Stimulated activated CD4-positive, alpha-beta T cell treated with anti-CD3 and anti-CD28 coated beads, TNF-alpha, amount 100 ng/mL, for 24 hours (primary cell): ENCODE measurements around the gene COL18A1.
A peak's percentile ranks its signal among the peaks of the same experiment; 100 is the strongest.
"Not testable (repeated sequence)": the region's sequence is repeated elsewhere in the genome, so short reads cannot be mapped to it uniquely, and the experiment has no call there.

Experiments
- DNase-seq, 3 experiments: peaks; one replicate each; pipeline ENCODE4 v3.0.0-alpha.2; 2020; ENCODE audit warnings: low read depth in 3 of 3

Gene COL18A1

DNA sequence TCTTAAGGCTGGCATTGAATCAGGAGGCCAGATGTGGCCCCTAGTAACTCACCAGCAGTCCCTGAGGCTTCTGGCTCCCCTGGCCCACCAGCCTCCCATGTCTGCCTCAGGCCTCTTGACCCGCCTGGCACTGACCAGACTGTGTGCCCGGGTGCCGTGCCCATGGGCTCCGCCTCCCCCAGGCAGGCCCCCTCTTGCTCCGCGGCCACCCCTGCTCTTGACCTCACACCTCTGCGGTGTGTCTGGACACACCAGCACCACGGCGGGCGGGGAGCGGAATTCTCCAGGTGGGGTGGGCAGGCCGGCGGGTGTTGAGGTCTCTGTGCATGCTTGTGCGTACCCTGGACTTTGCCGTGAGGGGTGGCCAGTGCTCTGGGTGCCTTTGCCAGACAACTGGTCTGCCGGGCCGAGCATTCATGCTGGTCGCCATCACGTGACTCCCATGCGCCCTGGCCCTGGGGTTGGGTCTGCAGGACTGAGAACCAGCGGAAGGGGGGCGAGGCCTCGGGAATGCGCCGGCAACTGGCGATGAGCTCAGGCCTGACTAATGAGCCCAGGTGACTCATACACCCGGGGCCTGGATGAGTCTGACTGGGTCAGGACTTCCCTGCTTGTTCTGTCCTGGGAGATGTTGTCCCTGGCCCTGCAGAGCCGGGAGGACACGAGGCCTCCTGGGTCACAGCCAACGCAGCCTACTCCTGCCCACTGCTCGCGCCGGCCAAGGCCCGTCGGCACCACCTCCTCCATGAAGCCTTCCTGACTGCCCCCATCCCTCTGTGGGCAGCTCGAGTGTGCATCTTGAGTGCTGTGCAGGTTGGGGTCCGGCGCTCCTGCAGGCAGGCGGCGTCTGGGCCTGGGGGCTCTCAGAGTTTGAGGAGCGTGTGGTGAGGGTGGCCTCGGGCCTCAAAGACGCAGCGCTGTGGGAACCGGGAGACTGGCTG is 22.6 kb downstream of the COL18A1 start:
- DNase-seq: no peak

DNA sequence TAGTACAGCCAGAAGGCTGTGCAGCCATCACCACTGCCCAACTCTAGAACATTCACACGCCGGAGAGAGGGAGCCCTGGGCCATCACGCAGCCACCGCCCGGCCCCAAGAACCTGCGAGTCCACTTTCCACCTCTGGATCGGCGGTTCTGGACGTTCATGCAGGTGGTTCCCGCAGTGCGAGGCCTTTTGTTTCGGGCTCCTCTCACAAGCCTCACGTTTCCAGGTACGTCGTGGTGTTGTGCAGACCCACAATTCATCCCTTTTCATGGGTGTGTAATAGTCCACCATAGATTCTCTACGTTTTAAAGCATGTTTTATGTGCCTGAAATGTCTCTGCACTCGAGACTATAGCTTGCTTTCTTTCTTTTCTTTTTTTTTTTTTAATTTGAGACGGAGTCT is 23.6 kb downstream of the COL18A1 start:
- no peak for DNase-seq

DNA sequence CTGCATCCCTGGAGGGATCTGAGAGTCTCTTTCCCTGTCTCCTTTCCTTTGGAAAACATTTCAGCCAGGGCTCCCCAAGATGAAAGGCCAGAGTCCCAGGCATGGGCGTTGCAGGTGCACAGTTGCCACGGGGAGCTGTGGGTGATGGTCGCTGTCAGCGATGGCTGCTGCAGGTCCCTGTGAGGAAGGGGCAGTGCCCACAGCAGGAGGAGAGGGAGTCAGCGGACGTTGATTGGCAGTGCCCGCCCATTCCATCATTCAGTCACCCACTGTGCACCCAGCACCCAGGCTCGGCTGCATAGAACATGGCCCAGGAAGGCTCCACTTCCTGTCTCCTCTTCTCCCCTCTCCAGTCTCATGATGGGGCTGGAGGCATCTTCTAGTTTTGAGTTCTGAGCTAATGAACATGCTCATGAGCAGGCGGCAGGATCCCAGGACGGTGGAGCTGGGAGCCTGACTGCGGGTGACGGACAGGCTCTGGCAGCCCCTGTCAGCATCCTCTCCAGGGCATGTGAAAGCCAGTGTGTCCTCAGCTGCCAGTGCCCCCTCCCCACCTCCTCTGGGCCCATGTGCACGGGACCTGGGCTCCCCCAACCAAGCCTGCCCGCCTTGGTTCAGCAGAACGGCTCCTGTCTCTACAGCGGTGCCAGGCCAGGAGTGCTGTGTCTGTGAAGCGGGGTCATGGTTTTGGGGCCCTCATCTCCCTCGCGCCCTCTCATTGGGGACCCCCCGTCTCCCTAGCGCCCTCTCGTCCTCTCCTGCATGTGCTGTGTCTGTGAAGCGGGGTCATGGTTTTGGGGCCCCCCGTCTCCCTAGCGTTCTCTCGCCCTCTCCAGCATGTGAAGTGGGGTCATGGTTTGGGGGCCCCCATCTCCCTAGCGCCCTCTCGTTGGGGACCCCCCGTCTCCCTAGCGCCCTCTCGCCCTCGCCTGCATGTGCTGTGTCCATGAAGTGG is 24.5 kb downstream of the COL18A1 start:
- no peak for DNase-seq

DNA sequence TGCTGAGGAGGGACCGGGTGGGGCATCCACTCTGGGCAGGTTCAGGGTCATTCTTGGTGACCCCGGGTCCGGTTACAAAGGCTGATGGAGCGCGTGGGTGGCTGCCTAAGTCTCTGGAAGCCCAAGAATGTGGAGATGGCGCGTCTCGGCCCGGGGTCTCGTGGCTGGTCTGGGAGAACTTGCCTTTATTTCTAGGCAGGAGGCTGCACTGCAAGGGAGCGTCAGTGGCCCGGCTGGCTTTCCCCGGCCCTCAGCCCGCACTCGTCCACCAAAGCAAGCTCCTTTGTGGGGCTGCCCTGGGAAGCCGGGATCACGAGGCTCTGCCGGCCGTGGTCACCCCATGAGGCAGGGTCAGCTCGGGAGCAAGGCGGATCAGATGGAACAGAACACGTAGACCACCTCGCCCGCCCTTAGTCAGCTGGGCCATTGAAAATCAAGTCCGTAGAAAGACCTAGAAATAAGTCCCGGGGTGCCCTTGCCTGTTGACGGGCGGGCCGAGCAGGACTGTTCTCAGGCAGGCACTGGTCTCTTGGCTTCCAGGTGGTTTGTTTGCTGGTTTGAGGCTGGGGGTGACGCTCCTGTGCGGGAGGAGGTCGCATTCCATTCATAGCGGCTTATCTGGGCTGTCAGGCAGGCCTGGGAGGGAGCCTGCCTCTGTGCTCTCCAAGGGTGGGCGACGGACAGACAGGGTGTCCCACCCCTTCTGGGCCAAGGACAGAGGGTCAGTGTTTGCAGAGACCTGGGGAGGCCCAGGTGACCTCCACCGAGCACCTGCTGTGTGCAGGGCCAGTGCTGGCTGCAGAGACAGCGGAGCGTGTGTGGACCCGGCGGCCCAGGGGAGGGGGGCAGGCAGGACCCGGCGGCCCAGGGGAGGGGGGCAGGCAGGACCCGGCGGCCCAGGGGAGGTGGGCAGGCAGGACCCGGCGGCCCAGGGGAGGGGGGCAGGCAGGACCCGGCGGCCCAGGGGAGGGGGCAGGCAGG is 25.8 kb downstream of the COL18A1 start:
- no peak for DNase-seq

DNA sequence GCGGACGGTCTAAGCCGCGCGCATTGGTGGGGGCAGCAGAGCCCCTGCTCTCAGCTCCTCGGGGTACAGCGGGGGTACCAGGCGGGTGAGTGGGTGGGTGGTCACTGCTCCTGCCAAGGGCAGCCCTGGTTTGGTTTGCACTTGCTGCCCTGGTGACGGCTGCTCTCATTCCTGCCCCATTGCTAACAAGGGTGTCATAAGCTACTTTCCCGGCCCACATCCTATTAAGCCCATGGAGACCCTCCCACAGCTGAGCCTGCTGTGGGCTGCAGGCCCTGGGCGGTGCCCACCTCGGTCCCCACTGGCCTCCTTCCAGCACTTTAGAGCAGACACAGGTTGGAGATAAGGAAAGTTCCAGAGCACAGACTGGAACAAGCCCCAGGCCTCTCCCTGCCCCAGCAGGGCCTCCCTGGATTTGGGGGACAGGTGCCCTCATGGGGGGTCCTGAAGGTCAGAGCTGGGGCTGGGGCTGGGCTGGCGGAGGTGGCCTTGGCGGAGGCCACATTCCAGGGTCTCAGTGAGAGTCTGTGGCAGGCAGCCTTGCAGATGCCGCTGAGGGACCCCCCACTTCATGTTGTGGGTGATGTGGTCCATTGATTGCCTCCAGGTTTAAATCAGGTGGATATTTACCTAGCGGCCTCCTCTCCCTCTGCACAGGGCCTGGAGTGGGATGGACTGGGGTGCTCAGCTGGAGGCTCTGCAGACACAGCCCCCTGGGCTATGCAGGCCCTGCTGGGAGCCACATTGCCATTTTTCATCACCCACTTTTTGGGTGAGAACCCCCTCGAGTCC is 27.0 kb downstream of the COL18A1 start:
- DNase-seq: no peak

DNA sequence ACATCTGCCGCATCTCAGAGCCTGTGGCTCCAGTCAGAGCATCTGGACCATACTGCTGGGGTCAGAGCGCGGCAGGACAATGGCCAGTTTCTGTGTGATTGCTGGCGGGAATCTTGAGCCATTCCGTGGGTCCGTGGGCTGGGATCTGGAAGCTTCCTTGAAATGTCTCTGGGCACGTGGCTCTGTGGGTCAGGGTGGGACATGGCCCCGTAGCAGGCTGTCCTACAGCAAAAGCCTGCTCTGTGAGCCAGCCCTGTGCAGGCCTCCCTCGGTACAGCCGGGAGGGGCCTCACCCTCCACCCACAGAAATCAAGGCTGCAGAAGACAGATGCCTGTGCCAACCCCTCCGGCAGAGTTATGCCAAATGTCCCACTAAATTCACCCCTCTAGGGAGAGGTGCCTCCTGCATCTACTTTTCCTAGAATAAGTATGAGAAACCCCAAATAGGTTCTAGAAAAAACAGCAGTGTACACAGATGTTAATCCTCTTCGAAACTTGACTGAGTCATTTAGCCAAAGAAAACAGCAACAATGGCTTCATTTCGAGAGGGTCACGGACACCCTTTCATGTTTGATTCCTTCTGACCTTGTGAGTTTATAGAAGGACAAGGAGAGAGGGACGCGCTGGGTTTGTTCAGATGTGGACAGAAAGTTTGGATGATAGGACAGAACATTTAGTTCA is 27.8 kb downstream of the COL18A1 start:
- DNase-seq: no peak

DNA sequence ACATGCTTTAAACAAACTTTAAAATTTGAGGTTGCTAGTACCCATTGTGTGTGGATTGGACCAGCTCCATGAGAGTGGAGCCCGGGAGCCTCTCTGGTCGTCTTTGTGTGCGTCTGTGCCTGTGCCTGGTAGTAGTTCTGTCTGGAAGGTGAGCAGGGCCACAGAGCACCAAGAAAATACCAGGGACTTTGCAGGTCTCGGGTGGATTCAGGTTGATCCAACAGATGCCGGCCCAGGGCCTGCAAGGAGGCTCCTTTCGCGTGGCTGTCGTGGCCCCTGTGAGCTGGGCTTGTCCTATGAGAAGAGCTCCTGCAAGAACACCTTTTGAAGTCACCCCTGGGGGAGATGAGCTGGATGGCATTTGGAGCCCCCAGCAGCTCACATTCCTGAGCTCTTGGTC is 28.3 kb downstream of the COL18A1 start:
- DNase-seq: no peak

DNA sequence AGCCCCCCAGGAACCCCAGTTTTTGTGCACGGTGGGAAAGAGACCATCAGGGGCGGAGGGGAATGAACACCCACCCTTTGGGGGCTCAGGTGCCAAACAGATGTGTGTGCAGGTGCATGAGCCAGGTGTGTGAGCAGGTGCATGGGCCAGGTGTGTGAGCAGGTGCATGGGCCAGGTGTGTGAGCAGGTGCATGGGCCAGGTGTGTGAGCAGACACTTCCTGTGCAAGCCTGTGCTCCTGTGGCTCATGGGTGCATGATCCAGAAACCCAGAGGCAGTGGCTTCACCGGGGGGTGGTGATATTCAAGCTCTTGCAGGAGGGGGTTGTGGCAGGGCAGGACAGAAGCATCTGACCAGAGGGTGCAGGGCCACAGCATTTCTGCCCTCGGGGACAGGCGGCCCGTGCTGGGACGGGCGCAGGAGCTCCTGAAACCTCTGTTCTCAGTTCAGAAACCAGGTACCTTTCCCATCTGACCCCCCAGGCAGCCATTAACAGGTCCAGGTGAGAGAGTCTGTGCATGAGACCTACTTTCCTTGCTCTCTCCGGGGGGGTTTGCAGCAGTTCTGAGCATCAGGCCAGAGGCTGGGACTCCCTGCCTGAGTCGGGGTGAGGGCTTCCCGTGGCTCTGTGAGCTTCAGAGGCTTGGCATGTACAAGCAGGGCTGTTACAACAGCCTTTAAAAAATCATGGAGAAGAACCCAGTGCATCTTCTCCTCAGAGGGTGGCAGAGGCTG is 29.1 kb downstream of the COL18A1 start:
- DNase-seq: no peak

DNA sequence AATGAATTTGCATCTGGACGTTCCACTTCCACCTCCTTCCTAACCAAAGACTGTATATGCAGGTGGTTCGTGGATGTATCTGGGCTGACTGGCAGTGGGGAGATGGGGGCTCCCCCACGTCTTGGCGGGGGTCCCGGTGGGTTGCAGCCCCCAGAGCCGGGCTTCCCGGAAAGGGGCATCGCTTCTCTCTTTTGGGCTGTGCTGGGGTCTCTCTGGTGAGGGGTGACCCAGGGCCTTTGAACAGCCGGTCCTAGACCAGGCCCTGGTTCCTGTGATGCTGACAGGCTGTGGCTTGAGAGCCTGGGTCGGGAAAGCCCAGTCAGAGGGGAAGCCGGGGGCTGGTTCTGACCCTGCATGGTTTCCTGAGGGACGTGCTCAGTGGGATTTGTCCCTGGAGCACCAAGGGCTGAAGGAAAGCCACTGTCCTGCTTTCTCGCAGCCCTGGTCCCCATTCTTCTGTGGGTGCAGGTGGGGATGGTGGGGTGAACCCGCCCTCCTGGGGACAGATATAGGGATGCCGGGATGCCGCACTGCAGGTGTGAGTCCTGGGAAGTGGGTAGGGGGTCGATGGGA is 29.8 kb downstream of the COL18A1 start:
- no peak for DNase-seq

DNA sequence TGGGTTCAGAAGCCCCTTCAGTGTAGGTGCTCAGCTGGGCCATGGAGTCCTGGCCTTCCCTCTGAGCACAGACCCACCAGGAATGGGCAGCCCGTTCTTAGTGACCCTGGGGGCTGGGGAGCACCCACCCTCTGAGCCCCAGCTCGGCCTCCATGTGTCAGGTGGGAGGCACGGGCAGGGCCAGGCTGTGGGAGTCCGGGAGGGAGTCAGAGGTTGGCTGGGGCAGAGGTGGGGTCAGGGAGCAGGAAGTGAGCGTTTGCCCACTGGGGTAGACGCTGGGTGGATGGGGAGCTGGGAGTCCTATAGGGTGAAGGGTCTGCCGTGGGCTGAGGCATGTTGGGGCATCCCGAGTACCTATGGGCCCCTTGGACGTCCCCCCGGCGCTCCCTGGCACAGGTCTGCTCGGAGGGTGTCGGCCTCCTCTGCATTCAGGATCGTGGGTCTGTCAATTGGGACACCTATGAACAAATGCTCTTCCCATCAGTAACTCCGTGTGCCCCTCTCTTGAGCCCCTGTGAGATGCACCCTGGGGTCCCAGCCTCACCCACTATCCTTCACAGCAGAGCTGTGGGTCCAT is 30.5 kb downstream of the COL18A1 start:
- DNase-seq: no peak

DNA sequence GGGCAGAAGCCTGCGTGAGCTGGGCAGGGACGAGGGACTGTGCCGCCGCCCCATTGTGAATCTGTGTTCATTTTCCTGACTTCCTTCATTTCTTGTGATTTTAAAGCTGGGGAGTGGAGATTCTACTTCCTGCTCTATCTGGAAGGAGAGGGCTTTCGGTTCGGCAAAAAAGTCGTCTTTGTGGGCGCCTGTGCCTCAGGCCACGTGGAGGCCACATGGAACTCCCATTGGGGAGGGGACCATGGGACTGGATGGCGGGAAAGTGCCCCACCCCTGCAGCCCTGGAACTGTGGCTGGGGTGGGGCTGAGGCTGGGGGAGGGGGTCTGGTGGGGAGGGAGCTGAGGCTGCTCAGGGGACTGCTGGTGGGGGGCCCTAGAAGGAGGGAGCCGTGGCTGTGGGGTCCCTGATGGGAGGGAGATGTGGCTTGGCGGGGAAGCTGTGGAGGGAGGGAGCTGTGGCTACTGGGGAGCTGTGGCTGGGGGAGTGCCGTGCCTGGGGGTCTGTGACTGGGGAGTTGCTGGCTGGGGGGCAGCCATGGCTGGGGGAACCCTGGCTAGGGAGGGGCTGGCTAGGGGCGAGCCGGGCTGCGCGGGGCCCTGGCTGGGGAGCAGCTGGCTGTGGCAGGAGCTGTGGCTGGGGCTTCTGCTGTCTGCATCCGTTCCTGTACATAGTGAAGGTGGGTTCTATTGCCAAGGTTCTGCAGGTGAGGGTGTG is 31.5 kb downstream of the COL18A1 start:
- no peak for DNase-seq

DNA sequence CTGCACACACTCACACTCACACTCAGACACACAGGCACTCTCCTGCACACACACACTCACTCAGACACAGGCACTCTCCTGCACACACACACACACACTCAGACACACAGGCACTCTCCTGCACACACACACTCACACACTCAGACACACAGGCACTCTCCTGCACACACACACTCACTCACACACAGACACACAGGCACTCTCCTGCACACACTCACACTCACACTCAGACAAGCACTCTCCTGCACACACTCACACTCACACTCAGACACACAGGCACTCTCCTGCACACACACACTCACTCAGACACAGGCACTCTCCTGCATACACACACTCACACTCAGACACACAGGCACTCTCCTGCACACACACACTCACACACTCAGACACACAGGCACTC is 32.9 kb downstream of the COL18A1 start:
- DNase-seq: not testable (repeated sequence)

DNA sequence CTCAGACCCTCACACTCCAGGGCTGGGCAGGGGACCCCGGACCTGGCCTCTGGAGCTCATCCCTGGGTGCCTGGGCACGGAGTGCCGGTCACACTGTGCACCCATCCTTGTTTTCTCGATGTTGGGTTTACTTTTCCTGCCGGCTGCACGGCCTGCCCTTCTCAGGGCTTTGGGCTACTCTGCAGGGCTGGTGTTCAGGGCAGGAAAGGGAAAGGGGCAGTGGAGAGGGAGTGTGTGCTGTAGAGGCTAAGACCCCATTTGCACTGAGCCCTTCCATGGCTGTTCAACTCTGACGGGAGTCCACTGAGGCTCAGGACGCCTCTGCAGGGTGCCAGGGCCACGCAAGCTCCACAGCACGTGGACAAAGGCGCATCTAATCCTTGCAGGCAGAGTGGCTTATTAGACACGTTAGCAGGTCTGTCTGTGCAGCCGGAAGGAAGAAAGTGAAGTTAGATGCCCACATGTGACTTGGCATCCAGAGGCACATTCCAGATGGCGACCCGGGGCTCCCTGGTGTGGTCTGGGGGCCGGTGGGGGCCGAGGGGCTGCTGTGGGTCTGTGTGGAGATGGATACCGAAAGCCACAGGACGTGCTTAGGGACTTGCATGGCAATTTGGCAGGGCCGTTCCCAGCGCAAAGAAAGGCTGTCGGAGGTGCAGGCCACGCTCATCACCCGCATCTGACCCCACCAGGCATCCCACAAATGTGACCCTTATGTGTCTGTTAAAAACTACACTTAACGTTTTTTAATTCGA is 33.6 kb downstream of the COL18A1 start:
- DNase-seq: no peak

DNA sequence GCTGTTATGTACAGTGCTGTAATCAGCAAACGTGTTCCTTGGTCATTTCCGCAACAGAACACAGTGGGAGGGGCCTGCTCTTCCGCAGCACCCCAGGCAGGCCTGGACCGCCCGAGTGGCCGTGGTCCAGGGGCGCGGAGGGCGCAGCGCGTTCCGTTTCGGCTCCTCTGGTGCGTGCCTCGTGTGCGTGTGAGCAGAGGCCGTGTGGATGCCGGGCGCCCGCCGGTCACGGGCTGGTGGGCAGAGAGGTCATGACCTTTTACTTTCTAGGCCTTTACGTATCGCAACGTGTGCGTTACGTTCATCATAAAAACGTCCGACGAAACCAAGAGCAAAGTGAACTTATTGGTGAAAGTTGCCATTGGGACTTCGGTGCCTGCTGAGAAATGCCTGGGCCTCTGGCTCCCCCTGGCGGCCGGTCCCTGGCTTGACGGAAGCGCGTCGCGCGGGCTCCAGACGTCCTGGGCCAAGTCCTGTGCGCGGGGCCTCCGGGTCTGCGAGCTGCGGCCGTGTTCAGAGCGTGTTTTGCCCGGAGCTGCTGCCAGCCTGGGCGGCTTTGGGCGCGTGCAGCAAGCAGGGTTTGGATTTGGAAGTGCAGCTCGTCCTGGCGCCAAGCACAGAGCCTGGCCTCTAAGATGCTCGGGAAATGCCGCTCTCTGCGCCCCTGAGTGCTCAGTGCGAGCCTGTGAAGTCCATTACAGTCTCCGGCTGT is 34.4 kb downstream of the COL18A1 start:
- DNase-seq: peak; percentile 73 to 82 (median 78)

DNA sequence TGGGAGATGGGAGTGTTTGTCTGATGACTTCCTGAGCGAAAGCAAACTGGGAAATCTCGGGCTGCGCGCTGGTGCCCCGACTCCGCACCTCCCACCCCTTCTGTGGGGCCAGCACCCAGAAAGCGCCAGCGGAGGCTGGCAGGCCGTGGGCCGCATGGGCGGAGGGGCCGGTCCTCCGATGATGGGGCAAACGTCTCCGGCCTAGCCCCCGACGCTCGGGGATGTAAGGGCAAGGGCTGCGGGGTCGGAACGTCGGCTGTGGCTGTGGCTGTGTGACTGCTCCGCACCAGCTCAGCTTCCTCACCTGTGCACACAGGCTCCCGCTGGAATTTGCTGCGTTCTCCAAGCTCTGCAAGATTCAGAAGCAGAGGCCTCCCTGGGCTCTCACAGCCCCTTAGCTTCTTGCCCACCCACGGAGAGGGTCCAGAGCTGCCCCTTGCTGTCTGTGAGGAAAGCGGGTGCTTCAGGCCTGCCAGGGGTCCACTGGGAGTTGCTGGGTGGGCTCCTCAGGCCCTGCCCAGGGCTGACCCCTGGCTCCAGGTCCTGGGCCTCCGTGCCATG is 35.0 kb downstream of the COL18A1 start:
- no peak for DNase-seq

DNA sequence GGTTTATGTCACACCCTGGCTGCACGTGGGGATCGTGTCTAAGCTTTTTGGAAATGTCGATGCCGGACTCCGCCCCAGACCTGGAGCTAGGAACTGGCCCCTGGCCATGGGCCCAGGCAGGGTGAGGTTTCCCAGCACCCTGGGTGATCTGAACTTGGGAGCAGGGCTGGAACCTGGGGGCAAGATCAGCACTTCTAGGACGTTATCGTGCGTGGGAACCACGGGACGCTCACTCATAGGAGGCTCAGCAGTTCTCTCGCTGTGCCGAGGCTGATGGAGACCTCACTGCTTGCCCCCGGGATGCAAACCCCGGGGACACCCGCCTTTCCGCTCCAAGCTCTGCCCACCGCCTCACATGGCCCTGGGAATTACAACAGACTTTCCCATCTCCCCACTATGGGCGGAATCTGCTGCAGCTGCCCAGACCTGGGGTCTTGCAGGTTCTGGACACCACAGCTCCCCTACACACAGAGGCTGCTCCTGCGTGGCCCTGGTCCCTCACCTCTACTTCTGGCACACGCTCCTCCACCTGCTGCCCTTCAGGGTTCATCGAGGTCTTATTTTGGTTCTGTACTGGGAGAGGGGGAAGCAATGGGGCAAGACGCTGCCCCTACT is 35.9 kb downstream of the COL18A1 start:
- no peak for DNase-seq
